HL-60 (cell line): ENCODE results near the gene PDCD7.

ENCODE experiments used
- DNase-seq, 2 experiments: peaks; one replicate each; pipeline ENCODE4 v3.0.0-alpha.2; 2010 to 2020; ENCODE audit warnings: low read depth in 1 of 2, low spot score in 1 of 2
- H3K27ac ChIP-seq: fragments of 250-450 bp; sonication (Bioruptor Pico); replicated peaks from 2 replicates; pipeline ENCODE4 v1.5.1; 2020; ENCODE audit warnings: mild to moderate bottlenecking, moderate library complexity
- H3K27me3 ChIP-seq: fragments of 250-450 bp; sonication (Bioruptor Pico); 2 replicates; pipeline ENCODE4 v1.5.1; 2021; ENCODE audit warnings: mild to moderate bottlenecking, moderate library complexity; ENCODE audit not compliant: insufficient read depth, poor library complexity, severe bottlenecking
- H3K4me3 ChIP-seq: replicated peaks from 2 replicates; pipeline ENCODE4 v1.5.1; 2011; ENCODE audit warnings: mild to moderate bottlenecking, control low read depth, low read length; ENCODE audit not compliant: insufficient read depth
- CTCF ChIP-seq: IDR thresholded peaks from one replicate; pipeline ENCODE4 v1.5.1; 2011; ENCODE audit warnings: low read length, control low read depth, inconsistent platforms; ENCODE audit not compliant: insufficient read depth
- GABPA ChIP-seq: IDR thresholded peaks from 2 replicates; pipeline ENCODE4 v1.6.1; 2012; ENCODE audit warnings: low read depth
- POLR2AphosphoS5 ChIP-seq: IDR thresholded peaks from 2 replicates; pipeline ENCODE4 v1.6.1; 2012; ENCODE audit warnings: low read depth
- REST ChIP-seq: IDR thresholded peaks from 2 replicates; pipeline ENCODE4 v1.6.1; 2012; ENCODE audit warnings: low read depth; ENCODE audit not compliant: insufficient replicate concordance
- SPI1 ChIP-seq: IDR thresholded peaks from 2 replicates; pipeline ENCODE4 v1.6.1; 2012; ENCODE audit warnings: low read depth, mild to moderate bottlenecking, borderline replicate concordance

The PDCD7 gene

GRCh38 chr15:65069779-65070546, 63.6 kb downstream of the PDCD7 start:
- H3K4me3 ChIP-seq = no peak overlapping the region
- no peak overlapping the region for H3K27ac ChIP-seq
- TF ChIP-seq SPI1 = no peak
- TF ChIP-seq GABPA = no peak
- TF ChIP-seq REST = no peak
- no peak for TF ChIP-seq CTCF
- TF ChIP-seq POLR2AphosphoS5 = no peak
- H3K27me3 ChIP-seq = peaks cover 27% of the 10 kb centered on the region
- DNase-seq = no peak

GRCh38 chr15:65069179-65069578, 64.4 kb downstream of the PDCD7 start:
- no peak overlapping the region for H3K27ac ChIP-seq
- no peak overlapping the region for H3K4me3 ChIP-seq
- peaks cover 27% of the 10 kb centered on the region for H3K27me3 ChIP-seq
- no peak for DNase-seq
- no peak for TF ChIP-seq GABPA
- no peak for TF ChIP-seq POLR2AphosphoS5
- no peak for TF ChIP-seq SPI1
- TF ChIP-seq CTCF = no peak
- no peak for TF ChIP-seq REST

GRCh38 chr15:65068403-65068788, 65.2 kb downstream of the PDCD7 start:
- peaks cover 27% of the 10 kb centered on the region for H3K27me3 ChIP-seq
- no peak overlapping the region for H3K4me3 ChIP-seq
- DNase-seq = no peak
- TF ChIP-seq POLR2AphosphoS5 (no peak), REST (no peak), GABPA (no peak), CTCF (no peak), SPI1 (no peak)
- no peak overlapping the region for H3K27ac ChIP-seq
